Endothelial cell of umbilical vein (primary cell): ENCODE measurements around the gene DDX56.

Source experiments
- JUN ChIP-seq: IDR thresholded peaks from 2 replicates; pipeline ENCODE4 v1.6.1; 2011; ENCODE audit warnings: borderline replicate concordance, low read depth; ENCODE audit not compliant: insufficient read length, insufficient read depth
- MYC ChIP-seq: IDR thresholded peaks from one replicate; pipeline ENCODE4 v1.6.1; 2011; ENCODE audit warnings: mild to moderate bottlenecking, low read depth, low read length
- POLR2A ChIP-seq: IDR thresholded peaks from 2 replicates; pipeline ENCODE4 v1.6.1; 2012; ENCODE audit warnings: low read depth, mild to moderate bottlenecking, control low read depth, low read length
- POLR2AphosphoS5 ChIP-seq: IDR thresholded peaks from 2 replicates; pipeline ENCODE4 v1.6.1; 2012; ENCODE audit warnings: low read depth, mild to moderate bottlenecking, control low read depth, low read length, moderate library complexity; ENCODE audit not compliant: insufficient read depth
- TF ChIP-seq, protein P1 (sequence below), 2 donors: IDR thresholded peaks; 1 replicate in 1 of 2; 2 replicates in 1 of 2; pipeline ENCODE4 v1.5.1; 2011; ENCODE audit warnings: low read length in 2 of 2, mild to moderate bottlenecking in 2 of 2, moderate library complexity in 2 of 2, control low read depth in 1 of 2, inconsistent platforms in 1 of 2, low read depth in 1 of 2; ENCODE audit not compliant: insufficient read depth in 1 of 2; ENCODE audit errors: extremely low read depth in 1 of 2

DNA sequence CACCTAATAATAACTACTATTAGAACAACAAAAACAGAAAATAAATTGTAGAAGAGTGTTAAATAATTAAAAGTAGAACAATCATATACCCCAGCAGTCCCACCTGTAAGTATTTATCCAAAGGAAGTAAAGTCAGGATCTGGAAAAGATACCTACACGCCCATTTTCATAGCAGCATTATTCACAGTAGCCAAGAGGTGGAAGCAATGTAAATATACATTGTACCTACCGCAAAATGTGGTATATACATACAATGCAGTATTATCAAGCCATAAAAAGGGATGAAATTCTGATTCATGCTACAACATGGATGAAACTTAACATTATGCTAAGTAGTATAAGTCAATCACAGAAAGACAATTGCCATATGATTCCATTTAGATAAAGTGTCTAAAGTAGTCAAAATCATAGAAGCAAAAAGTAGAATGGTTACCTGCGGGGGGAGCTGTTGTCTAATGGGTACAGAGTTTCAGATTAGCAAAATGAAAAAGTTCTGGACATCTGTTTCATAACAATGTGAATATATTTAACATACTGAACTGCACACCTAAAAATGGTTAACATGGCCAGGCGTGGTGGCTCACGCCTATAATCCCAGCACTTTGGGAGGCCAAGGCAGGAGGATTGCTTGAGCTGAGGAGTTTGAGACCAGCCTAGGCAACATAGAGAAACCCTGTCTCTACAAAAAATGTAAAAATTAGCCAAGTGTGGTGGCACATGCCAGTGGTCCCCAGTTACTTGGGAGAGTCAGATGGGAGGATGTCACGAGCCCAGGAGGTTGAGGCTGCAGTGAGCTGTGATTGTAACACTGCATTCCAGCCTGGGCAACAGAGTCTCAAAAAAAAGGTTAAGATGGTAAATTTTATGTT lies 14.4 kb upstream of the DDX56 start:
- TF ChIP-seq, protein P1, sequence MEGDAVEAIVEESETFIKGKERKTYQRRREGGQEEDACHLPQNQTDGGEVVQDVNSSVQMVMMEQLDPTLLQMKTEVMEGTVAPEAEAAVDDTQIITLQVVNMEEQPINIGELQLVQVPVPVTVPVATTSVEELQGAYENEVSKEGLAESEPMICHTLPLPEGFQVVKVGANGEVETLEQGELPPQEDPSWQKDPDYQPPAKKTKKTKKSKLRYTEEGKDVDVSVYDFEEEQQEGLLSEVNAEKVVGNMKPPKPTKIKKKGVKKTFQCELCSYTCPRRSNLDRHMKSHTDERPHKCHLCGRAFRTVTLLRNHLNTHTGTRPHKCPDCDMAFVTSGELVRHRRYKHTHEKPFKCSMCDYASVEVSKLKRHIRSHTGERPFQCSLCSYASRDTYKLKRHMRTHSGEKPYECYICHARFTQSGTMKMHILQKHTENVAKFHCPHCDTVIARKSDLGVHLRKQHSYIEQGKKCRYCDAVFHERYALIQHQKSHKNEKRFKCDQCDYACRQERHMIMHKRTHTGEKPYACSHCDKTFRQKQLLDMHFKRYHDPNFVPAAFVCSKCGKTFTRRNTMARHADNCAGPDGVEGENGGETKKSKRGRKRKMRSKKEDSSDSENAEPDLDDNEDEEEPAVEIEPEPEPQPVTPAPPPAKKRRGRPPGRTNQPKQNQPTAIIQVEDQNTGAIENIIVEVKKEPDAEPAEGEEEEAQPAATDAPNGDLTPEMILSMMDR (IDR thresholded peaks at IDR 0.05; ENCODE audit: extremely low read depth in 1 of 2, insufficient read depth in 1 of 2, low read depth in 1 of 2, low read length in 2 of 2), result peak; percentile 27 to 48
- TF ChIP-seq POLR2A, result no peak
- no peak for TF ChIP-seq POLR2AphosphoS5
- no peak for TF ChIP-seq JUN
- TF ChIP-seq MYC, result no peak
